Thyroid gland (tissue), 4 donors: ENCODE data around the gene DNMT1. TPM values are rescaled to one million over a fixed set of nuclear protein-coding genes. Genes with fewer than 3 reads are reported as not detected.
"Not testable (repeated sequence)": the region's sequence is repeated elsewhere in the genome, so short reads cannot be mapped to it uniquely, and the experiment has no call there.

Experiments used
- DNase-seq, 2 donors: peaks; one replicate each; pipeline ENCODE4 v3.0.0-alpha.2; 2019
- H3K27ac ChIP-seq, 3 donors: fragments of 200-600 bp; sonication (generic); 1 replicate in 2 of 3; 2 replicates in 1 of 3; pipeline ENCODE4 v1.5.1; 2016 to 2019; ENCODE audit warnings: mild to moderate bottlenecking in 1 of 3, moderate library complexity in 1 of 3
- H3K27me3 ChIP-seq: fragments of 200-600 bp; sonication (generic); one replicate; pipeline ENCODE4 v1.5.1; 2019
- H3K36me3 ChIP-seq, 2 donors: fragments of 200-600 bp; sonication (generic); one replicate each; pipeline ENCODE4 v1.5.1; 2016 to 2019
- H3K4me1 ChIP-seq, 2 donors: fragments of 200-600 bp; sonication (generic); one replicate each; pipeline ENCODE4 v1.5.1; 2017 to 2019
- H3K4me3 ChIP-seq, 3 donors: fragments of 200-600 bp; sonication (generic); replicated peaks in 1 of 3; 1 replicate in 2 of 3; 2 replicates in 1 of 3; pipeline ENCODE4 v1.5.1; 2016; ENCODE audit warnings: mild to moderate bottlenecking in 1 of 3
- H3K9me3 ChIP-seq: fragments of 200-600 bp; sonication (generic); one replicate; pipeline ENCODE4 v1.5.1; 2017
- CTCF ChIP-seq, 6 experiments: fragments of 200-600 bp in 3 of 6; fragments of 450-650 bp in 3 of 6; sonication (generic) in 3 of 6; IDR thresholded peaks; one replicate each; pipeline ENCODE4 v1.5.1; 2016 to 2019; ENCODE audit warnings: antibody characterized with exemption in 6 of 6, mild to moderate bottlenecking in 2 of 6, inconsistent platforms in 1 of 6, moderate library complexity in 1 of 6
- POLR2A ChIP-seq, 2 donors: fragments of 450-650 bp; IDR thresholded peaks; one replicate each; pipeline ENCODE4 v1.6.1; 2017; ENCODE audit warnings: antibody characterized with exemption in 2 of 2, mild to moderate bottlenecking in 2 of 2, moderate library complexity in 1 of 2
- WGBS, 2 donors: methylation state at CpG; one replicate each; pipeline ENCODE4 v1.1.5; 2017; 5-methylcytosine and 5-hydroxymethylcytosine counted together
- intact Hi-C: fragments of 100-400 bp; cut with DNase I; formaldehyde crosslinking; loops from one replicate; pipeline ENCODE4 v1.15.1; 2023
- total RNA-seq, 4 donors: library from RNA; depleted of rRNA; stranded (reverse); fragments of >200 nt; gene quantifications; one replicate each; pipeline ENCODE4 v1.2.3, GENCODE V29; 2016

DNMT1 gene
- total RNA-seq, result 10 to 100 TPM; 31.2 to 49.5 (median 36.0) TPM

GRCh38 chr19:10194500-10195198 is at the start of gene DNMT1:
Gene DNMT1, minus strand, starts transcription at chr19:10194953. Its CDS starts 54 bp downstream, at chr19:10194899.
- Histone ChIP-seq H3K4me1 (peaks cover 5 to 11% of the 10 kb centered on the region in 2 donors), H3K4me3 (peak within 1 kb of the TSS; percentile 34 to 81 (median 68)), H3K27ac (peak within 1 kb of the TSS; percentile 29 to 88 (median 73)), H3K36me3 (no peaks in the 10 kb centered on the region), H3K27me3 (no peaks in the 10 kb centered on the region), H3K9me3 (no peaks in the 10 kb centered on the region)
- intact Hi-C loops, result no loop called here
- 0% methylated on average over 14 to 15 of the region's 71 CpGs for WGBS, 2 donors
- DNase-seq, result peak; percentile 94 to 95
- peak in 1 of 6 experiments; percentile 12 for TF ChIP-seq CTCF (IDR thresholded peaks at IDR 0.05)
- TF ChIP-seq POLR2A (IDR thresholded peaks at IDR 0.05), result peak in 1 of 2 donors; percentile 69

GRCh38 chr19:10243606-10244005 is 48.9 kb upstream of the DNMT1 start:
- no peak for TF ChIP-seq POLR2A (IDR thresholded peaks at IDR 0.05)
- TF ChIP-seq CTCF (IDR thresholded peaks at IDR 0.05), result no peak
- no peaks in the 10 kb centered on the region for H3K4me1 ChIP-seq
- no peaks in the 10 kb centered on the region for H3K27me3 ChIP-seq
- H3K27ac ChIP-seq, result no peak overlapping the region
- no peaks in the 10 kb centered on the region for H3K36me3 ChIP-seq
- WGBS, 2 donors, result 93 to 99% methylated on average over 7 of the region's 7 CpGs
- no peak overlapping the region for H3K4me3 ChIP-seq
- H3K9me3 ChIP-seq, result no peaks in the 10 kb centered on the region
- no peak for DNase-seq
- intact Hi-C loops, result no loop called here

GRCh38 chr19:10241826-10242449 is 47.2 kb upstream of the DNMT1 start:
- DNase-seq, H3K4me1 ChIP-seq, H3K9me3 ChIP-seq, H3K4me3 ChIP-seq, intact Hi-C loops, H3K27me3 ChIP-seq, H3K27ac ChIP-seq, H3K36me3 ChIP-seq: not testable (repeated sequence)
- WGBS, 2 donors, result 92 to 96% methylated on average over 11 of the region's 11 CpGs

GRCh38 chr19:10238172-10238783 is 43.5 kb upstream of the DNMT1 start:
- WGBS, 2 donors, result 78 to 81% methylated on average over 9 to 12 of the region's 12 CpGs
- H3K4me1 ChIP-seq, result no peaks in the 10 kb centered on the region
- H3K9me3 ChIP-seq, result no peaks in the 10 kb centered on the region
- intact Hi-C loops, result no loop called here
- no peaks in the 10 kb centered on the region for H3K27me3 ChIP-seq
- H3K27ac ChIP-seq, result no peak overlapping the region
- no peak for DNase-seq
- no peaks in the 10 kb centered on the region for H3K36me3 ChIP-seq
- H3K4me3 ChIP-seq, result no peak overlapping the region
- TF ChIP-seq POLR2A (IDR thresholded peaks at IDR 0.05), result no peak
- no peak for TF ChIP-seq CTCF (IDR thresholded peaks at IDR 0.05)

GRCh38 chr19:10237702-10238101 is 42.9 kb upstream of the DNMT1 start:
- intact Hi-C loops, result no loop called here
- 81 to 90% methylated on average over 6 of the region's 6 CpGs for WGBS, 2 donors
- H3K9me3 ChIP-seq, result no peaks in the 10 kb centered on the region
- no peaks in the 10 kb centered on the region for H3K4me1 ChIP-seq
- no peaks in the 10 kb centered on the region for H3K36me3 ChIP-seq
- no peak overlapping the region for H3K27ac ChIP-seq
- no peak for DNase-seq
- no peak for TF ChIP-seq POLR2A (IDR thresholded peaks at IDR 0.05)
- TF ChIP-seq CTCF (IDR thresholded peaks at IDR 0.05), result no peak
- no peaks in the 10 kb centered on the region for H3K27me3 ChIP-seq
- no peak overlapping the region for H3K4me3 ChIP-seq

- H3K36me3 ChIP-seq, H3K4me1 ChIP-seq, H3K9me3 ChIP-seq, H3K4me3 ChIP-seq, H3K27me3 ChIP-seq, DNase-seq, intact Hi-C loops: not testable (repeated sequence)
- WGBS, 2 donors, result 96 to 97% methylated on average over 7 of the region's 7 CpGs
- peak overlapping the region in 1 of 3 donors; percentile 46 for H3K27ac ChIP-seq
These were observed 40.7 kb upstream of the DNMT1 start for GRCh38 chr19:10235409-10235808.
